ENCODE measurements around the gene CDHR1.
"Not testable (repeated sequence)": the region's sequence is repeated elsewhere in the genome, so short reads cannot be mapped to it uniquely, and the experiment has no call there.

- TF ChIP-seq POLR2A (IDR thresholded peaks at IDR 0.05): not testable (repeated sequence)
- TF ChIP-seq CTCF (IDR thresholded peaks at IDR 0.05 in 4 of 5, conservative IDR thresholded peaks at IDR 0.05 in 1 of 5): peak in 4 of 5 experiments; percentile 13 to 59 (median 24)
Observed at GRCh38 chr10:84148006-84148597, 46.2 kb upstream of the CDHR1 start.

Data from gastrocnemius medialis (tissue), 4 donors.